HG03066 (cell line): Measurements from ENCODE around the gene RIPK1.
"Not testable (repeated sequence)": the region's sequence is repeated elsewhere in the genome, so short reads cannot be mapped to it uniquely, and the experiment has no call there.

Experiments used
- ATAC-seq: cut with Tn5 transposase; IDR thresholded peaks from one replicate; pipeline ENCODE4 v1.9.1; 2021; ENCODE audit warnings: low read depth; ENCODE audit not compliant: unreplicated experiment

Gene RIPK1

DNA sequence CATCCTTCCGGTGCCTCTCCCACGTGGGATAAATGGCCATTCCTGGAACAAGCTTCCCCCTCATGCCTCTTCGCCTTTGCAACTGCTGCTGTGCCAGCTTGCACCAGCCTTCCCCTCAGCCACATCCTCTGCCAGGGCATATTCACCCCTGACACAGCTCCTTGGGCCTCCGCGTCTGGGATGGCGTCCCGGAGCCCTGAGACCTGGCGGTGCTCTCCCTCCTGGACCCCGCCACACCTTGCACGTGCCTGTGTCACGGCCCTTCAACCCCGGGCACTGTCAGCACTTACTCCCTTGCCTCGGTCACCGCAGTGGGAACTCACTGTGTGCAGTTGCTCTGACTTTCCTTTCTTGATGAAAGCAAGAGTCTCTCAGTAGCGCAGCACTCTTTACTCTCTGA is 63.4 kb downstream of the RIPK1 start:
- no peak for ATAC-seq

DNA sequence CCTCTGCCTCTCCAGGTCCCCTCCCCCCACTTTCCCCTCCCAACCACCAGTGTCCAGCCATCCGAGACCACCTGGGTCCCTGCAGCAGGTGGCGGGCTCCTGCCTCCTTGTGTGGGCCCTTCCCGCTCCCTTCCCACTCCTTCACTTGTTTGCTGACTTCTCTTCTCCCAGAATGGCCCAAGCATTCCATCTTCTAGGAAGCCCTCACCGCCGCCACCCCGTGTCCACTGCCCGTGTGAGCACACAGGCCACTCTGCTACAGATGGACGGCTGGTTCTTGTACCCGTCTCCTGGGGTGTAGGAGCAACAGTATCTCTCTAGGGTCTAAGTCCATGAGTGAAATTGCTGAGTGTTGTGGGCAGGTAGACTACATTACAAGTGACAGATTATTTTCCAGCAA is 65.2 kb downstream of the RIPK1 start:
- ATAC-seq, result no peak

DNA sequence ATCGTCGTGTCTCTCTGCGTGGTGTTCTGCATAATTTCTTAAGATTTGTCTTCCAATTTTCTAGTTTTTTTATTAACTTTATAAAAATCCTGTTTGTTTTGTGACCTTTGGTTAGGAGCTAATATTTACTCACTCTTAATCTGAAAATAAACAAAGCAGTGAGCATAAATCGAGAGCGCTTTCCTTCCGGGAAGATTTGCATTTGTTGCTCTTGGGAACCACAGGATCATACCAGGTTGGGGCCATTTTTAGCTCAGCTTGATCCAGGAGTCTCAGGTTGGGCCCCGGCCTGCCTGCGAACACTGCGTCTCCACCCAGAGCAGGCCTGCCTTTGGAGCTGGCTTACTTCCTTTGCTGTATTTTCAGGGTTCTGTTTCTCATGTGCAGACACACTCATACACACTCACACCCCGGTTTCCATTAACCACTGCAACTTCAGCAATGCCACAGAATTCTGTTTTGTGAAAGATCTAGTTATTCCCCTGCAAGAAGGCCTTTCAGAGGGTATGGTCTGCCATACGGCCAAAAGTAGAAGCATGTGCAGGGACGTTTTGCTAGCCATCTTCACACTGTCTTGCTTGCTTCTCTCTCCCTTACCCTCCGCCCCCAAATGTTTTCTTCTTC is 67.5 kb downstream of the RIPK1 start:
- no peak for ATAC-seq

DNA sequence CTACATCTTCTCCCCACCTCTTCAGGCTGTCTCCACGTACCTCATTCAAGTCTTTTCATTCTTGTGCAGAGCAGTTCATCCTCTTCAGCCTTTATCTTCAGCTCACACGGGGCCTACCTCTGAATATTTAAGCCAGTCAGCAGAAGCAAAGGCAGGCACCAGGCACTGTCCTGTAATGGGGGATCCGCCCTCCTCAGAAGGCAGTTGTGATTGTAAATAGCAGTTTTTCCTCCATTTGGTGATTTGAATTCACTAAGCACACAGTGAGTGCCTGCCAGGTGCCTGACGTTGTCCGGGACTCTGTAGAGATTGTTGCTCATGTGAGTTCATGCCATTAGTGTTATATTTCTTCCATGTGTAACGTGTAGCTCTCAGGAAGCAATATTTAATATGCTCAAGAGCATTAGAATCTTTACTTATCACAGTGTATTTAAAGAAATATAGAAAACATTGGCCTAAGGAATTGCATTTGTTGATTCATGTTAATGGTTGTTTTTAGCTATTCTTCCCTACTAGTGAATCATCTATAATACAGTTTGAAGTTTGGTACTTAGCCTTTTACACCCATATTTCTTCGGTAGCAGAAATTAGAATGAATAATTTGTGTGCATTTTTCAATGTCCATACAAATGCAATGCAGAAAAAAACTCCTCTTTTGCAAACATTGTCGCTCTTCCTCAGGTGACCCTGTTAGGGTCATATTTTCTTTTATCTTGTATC is 68.2 kb downstream of the RIPK1 start:
- no peak for ATAC-seq

DNA sequence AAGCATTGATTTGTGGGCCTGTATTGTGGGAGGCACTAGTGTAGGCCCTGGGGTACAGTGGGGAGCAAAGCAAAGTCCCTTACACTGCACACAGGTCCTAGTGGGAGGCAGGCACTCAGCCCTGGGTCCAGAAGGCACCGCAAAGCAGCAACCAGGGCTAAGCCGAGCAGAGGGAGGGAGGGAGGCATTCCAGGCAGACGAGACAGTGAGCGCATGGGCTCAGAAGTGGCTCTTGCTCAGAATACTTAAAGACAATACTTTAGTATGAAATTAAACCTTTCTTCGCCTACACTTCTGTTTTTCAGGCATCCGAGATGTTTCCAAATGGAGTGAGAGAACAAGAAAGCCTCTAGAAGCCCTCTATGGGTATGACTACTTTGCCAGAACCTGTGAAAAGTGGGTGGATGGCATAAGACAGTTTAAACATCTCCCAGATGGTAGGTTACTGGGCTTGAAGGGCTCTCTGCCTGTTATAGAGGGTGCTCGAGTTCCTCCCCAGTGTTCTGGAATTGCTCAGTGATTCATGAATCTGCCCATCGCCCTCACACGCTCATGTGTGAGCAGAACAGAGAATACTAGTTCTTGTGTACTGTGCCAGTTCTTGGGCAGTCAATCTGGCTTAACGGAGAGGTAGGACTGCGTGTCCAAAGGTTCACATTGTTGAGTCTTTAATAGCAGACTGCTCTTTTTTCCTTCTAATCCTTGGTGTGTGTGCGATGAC is 68.9 kb downstream of the RIPK1 start:
- no peak for ATAC-seq

DNA sequence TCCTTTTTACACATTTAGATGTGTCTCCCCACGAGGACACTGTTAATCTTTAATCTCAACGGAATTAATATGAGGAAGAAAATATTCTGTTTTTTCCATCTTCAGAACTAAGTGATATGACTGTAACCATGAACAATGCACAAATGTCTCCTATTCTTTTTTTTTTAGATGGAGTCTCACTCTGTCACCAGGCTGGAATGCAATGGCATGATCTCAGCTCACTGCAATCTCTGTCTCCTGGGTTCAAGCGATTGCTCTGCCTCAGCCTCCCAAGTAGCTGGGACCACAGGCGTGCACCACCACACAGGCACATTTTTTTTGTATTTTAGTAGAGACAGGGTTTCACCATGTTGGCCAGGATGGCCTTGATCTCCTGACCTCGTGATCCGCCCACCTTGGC is 69.6 kb downstream of the RIPK1 start:
- ATAC-seq, result not testable (repeated sequence)

DNA sequence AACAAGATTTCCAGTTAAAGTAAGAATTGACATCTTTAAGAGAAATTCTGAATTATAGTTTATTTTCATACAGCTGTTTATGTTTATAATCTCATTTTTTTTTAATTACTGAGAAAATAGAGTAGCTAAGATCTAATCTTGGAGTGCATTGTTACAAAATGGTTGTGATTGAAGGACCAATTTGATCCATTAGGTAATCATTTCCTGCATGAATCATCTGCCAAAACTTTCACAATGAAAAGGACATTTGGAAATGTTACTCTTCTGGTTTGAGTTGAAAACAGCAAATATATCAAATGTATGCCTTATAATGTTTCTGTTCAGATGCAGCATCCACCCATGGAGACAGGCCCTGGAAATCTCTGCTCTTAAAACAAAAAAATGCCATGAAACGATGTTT is 70.0 kb downstream of the RIPK1 start:
- no peak for ATAC-seq

DNA sequence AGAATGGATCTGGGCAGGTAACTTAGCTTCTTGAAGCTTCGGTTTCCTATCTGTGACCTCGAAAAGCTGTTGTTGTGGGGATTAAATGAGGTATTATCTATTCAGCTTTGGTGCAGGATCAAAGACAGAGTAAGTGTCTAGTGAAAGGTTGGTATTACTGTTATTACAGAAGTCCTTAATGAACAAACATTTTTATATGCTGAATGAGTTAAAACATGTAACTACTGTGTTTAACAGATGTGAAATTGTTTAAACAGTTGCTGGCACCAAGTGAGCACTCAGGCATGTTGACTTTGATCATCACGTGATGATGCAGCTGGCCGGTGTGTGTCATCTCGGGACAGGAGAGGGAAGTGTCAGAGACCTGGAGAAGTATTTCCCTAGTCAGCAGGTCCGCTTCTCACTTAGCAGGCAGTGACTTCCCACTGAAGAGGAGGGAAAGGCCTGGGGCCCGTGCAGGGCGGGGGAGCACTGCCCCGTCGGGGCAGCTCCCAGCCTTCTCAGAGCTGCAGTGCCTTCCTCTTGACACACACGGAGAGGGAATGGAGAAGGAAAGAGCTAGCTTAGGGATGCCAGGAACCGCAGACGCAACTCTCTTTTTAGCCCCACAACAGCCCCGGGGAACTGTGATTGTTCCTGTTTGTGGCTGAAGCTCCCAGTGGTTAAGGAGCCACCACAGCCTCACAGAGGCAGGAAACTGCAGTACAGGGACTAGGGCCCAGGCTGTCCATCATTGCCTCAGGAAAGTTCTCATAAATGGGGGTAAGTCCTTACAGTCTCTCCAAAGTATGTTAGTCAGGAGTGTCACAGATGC is 71.0 kb downstream of the RIPK1 start:
- ATAC-seq, result no peak

DNA sequence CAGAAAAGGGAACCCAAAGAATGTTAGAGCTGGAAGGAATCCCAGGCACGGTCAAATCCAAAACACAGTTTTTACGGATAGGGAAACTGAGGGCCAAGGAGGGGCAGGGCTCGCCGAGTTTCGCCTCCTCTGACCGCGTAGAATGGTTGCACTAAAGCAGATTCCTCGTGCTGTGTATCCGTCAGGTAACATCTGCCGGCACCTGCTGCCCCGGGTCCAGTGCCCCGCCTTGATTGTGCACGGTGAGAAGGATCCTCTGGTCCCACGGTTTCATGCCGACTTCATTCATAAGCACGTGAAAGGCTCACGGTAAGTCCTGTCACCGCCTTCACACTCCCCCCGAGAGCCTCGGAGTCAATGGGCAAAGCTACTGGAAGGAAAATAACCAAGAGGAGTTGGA is 71.9 kb downstream of the RIPK1 start:
- ATAC-seq, result no peak

DNA sequence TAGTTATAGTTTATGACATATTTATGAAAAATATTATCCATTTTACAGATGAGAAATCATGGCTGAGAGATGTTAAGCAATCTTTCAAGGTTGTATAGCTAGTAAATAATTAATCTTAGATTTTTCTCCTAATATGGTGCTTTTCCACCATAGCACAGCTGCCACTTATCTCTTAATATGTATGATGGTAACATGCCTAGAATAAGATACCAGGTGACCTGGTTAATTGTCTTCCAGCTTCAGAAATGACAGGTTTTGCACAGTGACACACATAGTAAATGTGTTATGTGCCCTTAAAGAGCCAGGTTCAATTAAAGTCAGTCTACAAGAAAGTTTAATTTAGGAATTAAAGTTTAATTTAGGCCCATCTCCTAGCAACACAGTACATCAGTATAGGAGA is 74.2 kb downstream of the RIPK1 start:
- ATAC-seq, result no peak

DNA sequence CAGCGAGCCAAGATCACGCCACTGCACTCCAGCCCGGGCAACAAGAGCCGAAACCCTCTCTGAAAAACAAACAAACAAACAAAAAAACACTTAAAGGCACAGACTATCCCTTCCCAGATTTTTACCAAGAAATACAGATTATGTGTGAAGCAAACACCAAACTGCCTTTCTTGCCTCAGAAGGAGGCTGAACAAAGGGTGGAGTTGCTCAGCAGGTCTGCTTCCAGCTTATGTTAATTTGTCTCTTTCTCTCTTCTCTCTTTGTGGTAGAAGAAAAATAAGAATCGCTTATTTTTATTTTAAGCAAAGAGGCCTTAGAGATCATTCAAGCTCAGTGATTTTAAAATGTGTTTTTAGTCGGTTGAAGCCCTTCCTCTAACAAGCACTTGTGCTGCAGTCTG is 74.9 kb downstream of the RIPK1 start:
- no peak for ATAC-seq

DNA sequence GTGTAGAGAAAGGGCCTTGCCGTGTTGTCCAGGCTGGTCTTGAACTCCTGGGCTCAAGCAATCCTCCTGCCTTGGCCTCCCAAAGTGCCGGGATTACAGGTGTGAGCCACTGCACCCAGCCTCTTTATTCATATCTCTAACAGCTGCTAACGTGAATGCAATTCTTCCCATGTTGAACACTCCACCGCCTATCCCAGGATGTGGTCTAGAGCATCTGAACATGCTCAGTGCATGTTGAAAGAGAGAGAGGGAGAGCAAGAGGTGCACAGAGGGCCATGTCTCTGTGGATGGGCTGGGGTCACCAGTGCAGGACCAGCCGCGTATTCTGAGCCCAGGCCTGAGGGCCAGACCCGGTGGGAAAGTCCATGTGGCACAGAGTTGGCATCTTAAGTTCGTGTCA is 76.3 kb downstream of the RIPK1 start:
- no peak for ATAC-seq

DNA sequence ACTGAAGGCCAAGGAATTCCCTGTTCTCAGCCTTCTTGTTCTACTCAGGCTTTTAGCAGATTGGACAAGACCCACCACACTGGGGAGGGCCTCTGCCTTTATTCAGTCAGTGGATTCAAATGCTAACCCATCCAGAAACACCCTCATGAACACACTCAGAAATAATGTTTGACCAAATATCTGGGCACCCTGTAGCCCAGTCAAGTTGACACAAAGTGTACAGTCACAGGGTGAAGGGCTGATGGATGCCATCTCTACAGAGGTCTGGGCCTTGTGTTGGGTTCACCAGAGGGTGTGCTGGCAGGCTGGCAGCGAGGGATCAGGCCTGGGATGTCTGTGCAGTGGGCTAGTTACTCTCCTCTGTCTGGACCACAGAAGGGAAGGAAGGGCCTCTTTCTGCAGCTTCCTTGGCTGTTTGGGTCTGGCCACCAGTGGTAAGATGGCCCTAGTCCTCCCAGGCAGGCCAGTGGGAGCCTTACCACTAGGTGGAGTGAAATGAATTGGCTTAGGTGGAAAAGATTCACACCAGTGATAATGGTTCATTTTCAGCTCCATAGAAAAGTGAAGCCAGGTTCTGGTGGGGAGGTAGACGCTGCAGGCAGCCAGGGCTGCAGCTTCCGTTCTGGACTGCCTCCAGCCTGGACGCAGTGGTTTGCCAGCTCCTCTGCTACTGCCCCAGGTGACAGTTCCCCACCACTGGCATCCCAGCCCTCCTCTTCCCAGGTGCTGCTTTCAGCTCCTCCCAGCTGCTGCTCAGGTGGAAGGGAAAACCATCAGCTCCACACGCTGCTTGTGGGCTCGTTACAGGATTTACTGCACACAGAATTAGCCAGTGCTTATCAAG is 79.8 kb downstream of the RIPK1 start:
- ATAC-seq, result no peak

DNA sequence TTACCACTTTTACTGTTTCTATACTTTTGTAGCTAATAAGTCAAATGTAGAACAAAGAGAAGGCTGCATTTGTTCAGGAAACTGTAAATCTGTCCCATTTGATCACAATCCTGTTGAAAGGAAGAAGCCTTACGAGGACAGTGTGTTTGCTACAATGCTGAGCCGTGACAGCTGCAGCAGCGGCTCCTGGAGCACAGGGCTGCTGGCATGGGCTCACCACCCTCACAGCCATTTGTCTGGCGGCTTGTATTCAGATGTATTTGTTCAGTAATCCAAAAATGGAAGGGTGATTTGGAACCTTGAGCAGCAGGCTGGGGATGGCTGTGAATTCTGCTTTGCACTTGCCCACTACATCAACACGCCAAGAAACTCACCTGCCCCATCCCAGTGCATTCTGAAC is 83.4 kb downstream of the RIPK1 start:
- ATAC-seq, result no peak

DNA sequence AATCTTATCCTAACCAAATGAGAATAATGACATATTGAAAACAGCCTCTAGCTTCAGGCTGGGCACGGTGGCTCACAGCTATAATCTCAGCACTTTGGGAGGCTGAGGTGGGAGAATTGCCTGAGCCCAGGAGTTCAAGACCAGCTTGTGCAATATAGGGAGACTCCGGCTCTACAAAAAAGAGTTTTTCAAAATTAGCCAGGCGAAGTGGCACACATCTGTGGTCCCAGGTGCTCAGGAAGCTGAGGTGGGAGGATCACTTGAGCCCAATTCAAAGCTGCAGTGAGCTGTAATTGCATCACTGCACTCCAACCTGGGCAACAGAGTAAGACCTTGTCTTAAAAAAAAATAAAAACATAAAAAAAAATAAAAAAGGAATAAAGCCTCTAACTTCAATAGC is 84.4 kb downstream of the RIPK1 start:
- no peak for ATAC-seq

DNA sequence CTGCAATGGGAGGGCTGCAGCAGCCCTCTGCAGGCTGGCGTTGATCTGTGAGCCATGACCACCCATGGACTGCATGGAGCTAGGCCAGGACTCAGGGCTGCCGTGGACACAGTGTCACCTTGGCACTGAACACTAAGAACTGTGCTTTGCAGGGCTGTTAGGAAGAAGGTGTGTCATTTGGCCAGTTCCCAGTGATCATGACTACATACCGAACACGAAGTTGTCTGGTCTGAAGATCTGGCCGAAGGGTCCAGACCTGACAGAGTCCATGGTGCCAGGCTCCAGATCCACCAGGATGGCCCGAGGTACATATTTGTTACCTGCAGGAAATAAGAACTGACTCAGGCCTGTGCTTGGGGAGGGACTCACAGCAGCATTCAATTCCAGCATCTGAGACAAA is 87.1 kb downstream of the RIPK1 start:
- not testable (repeated sequence) for ATAC-seq

DNA sequence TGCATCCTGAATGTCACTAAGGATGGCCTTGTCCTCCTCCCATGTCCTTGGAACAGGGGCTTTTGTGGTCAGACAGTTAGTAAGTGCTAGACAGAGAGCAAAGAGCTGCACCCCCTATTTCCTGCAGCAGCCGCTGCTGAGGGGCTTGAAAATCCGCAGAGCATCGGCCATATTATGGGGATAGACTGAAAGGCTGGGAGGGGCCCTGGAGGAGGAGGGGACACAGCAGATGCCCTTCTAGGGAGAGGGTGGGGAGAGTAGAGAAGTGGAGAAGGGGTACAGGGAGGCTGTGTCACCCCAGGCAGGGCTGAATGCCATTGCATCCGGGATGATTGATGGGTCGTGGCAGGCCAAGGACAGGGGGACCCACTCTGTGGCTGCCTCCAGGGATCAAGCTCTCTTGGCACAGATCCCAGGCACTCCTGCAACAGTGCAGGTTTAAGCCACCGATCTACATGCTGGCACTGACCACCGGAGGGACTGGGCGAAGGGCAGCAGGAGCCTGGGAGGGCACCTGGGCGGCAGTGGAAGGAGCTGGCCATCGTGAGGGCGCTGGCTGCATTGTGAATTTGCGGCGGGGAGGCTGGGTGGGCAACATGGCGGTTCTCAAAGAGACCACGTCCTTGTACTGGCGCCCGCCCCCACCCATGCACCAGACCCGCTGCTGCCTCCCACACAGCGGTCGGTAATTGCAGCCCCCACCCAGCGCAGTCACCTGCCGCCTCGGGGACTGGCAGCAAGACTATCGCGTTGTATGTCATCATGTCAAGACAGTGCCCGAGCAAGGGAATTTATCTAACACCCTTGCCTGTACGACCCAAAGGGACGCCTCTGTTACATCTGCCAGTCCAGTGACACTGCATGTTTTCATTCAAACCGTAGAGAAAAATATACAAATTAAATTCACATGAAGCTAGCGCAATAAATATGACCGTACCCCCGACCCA is 88.2 kb downstream of the RIPK1 start:
- ATAC-seq, result not testable (repeated sequence)

DNA sequence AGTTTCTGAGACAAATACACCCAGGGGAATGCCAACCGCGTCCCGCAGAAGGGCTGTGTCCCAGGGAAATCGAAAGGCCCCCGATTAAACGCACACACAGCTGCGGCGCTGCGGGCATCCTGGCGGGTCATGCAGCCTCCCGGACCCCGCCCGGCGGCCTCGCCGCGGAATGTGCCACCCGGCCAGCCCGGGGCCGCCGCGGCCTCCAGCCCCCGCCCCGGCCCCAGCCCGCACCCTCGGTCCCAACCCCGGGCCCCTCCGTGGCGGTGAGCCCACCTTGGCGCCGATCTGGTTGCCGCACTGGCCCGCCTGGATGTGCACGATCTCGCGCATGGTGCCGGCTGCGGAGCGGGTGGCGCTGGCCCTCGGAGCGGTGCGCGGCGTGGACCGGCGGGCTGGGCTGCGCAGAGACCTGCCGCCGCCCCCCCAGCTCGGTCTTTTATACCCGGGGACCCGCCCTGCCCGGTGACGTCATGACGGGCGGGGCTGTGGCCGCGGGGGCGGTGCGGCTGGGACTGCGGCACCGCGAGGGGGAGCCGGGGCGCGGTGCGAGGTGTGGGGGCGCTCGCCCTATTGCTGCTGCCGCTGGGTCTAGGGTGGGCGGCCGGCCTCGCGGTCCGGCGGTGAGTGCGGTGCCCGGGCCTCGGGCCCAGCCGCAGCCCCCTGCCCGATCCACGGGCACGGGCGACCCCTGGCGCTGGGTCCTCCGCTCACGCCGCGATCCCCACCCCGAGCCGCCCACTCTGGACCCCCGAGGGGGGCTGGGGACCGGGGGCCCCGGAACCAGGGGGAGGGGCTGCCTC is 89.0 kb downstream of the RIPK1 start, which contains the start of gene TUBB2A:
Gene TUBB2A, minus strand, starts transcription at position 414 of the 803 bp plus-strand sequence. Its CDS starts 81 bp downstream, at position 333.
- peak; percentile 66 for ATAC-seq
